ENCODE data around the gene CTNNBL1.

DNA sequence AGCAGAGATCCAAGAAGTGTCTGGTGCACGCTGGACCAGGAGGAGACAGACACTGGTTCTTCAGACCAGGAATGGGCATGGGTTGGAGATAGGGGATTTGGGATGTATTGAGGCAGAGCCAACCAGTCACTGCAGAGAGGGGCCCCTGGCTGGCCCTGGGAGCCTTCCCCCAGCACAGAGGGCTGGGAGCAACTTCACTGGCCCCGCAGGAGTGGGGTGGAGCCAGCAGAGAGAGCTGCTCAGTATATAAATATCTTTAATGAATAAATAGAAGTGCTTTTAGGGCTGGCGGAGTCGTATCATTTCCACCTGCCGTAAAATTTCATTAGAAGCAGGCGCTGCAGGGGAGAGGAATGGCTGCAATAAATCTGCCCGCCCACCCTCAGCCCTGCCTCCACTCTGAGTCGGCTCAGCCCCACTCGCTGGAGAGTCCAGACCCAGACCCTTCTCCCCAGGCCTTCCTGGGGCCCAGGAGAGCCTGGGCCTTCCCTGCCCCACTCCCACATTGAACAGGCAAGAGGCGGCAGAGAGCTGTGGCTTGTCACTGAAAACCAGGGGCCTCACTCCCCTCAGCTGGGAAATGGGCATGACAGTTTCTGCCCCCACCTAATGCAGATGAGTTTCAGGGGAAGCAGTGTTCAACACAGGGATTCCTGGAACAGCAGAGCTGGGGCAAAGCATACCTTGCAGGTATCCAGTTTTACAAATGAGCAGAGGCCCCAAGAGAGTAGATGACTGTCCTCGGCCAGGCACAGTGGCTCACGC lies 185.2 kb downstream of the CTNNBL1 start:
- TF ChIP-seq, protein P1, sequence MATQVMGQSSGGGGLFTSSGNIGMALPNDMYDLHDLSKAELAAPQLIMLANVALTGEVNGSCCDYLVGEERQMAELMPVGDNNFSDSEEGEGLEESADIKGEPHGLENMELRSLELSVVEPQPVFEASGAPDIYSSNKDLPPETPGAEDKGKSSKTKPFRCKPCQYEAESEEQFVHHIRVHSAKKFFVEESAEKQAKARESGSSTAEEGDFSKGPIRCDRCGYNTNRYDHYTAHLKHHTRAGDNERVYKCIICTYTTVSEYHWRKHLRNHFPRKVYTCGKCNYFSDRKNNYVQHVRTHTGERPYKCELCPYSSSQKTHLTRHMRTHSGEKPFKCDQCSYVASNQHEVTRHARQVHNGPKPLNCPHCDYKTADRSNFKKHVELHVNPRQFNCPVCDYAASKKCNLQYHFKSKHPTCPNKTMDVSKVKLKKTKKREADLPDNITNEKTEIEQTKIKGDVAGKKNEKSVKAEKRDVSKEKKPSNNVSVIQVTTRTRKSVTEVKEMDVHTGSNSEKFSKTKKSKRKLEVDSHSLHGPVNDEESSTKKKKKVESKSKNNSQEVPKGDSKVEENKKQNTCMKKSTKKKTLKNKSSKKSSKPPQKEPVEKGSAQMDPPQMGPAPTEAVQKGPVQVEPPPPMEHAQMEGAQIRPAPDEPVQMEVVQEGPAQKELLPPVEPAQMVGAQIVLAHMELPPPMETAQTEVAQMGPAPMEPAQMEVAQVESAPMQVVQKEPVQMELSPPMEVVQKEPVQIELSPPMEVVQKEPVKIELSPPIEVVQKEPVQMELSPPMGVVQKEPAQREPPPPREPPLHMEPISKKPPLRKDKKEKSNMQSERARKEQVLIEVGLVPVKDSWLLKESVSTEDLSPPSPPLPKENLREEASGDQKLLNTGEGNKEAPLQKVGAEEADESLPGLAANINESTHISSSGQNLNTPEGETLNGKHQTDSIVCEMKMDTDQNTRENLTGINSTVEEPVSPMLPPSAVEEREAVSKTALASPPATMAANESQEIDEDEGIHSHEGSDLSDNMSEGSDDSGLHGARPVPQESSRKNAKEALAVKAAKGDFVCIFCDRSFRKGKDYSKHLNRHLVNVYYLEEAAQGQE (IDR thresholded peaks at IDR 0.05; ENCODE audit: insufficient read depth in 1 of 2, low read depth in 2 of 2, low read length in 1 of 2), result no peak
- TF ChIP-seq CTCF (IDR thresholded peaks at IDR 0.05), result no peak
- TF ChIP-seq POLR2AphosphoS5 (IDR thresholded peaks at IDR 0.05; ENCODE audit: low read depth, low read length), result no peak
- no peak for TF ChIP-seq TCF7L2 (IDR thresholded peaks at IDR 0.05; ENCODE audit: low read depth, low read length)
- no peak for TF ChIP-seq SIN3A (IDR thresholded peaks at IDR 0.05; ENCODE audit: borderline replicate concordance, insufficient read depth, low read depth, low read length)

All from Panc1 (cell line).